ENCODE data around the gene COL5A1.

GRCh38 chr9:134597957-134598883 lies 43.4 kb upstream of the COL5A1 start:
- TF ChIP-seq, protein P1, sequence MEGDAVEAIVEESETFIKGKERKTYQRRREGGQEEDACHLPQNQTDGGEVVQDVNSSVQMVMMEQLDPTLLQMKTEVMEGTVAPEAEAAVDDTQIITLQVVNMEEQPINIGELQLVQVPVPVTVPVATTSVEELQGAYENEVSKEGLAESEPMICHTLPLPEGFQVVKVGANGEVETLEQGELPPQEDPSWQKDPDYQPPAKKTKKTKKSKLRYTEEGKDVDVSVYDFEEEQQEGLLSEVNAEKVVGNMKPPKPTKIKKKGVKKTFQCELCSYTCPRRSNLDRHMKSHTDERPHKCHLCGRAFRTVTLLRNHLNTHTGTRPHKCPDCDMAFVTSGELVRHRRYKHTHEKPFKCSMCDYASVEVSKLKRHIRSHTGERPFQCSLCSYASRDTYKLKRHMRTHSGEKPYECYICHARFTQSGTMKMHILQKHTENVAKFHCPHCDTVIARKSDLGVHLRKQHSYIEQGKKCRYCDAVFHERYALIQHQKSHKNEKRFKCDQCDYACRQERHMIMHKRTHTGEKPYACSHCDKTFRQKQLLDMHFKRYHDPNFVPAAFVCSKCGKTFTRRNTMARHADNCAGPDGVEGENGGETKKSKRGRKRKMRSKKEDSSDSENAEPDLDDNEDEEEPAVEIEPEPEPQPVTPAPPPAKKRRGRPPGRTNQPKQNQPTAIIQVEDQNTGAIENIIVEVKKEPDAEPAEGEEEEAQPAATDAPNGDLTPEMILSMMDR (IDR thresholded peaks at IDR 0.05), result no peak
- no peak for TF ChIP-seq POLR2A (IDR thresholded peaks at IDR 0.05)
